ENCODE results near the gene ALDOC. TPM values are rescaled to one million over a fixed set of nuclear protein-coding genes. Genes with fewer than 3 reads are reported as not detected.

The ALDOC gene
- polyA plus RNA-seq, 1 of the 3 experiments (the other 2 are of a cell fraction) = 10.3 TPM

GRCh38 chr17:28524476-28525424 is 51.9 kb downstream of the ALDOC start:
- ChIA-PET POLR2A (no interaction called here), CTCF (interaction anchor here (1.0 kb wide), 1 partner anchor 16 kb away, joined by 3 read pairs; no protein-coding TSS in a partner anchor)
- no peaks in the 10 kb centered on the region for H3K9me3 ChIP-seq
- H3K27me3 ChIP-seq (ENCODE audit: insufficient read depth) = no peaks in the 10 kb centered on the region
- H3K4me3 ChIP-seq (ENCODE audit: low read depth in 2 of 2, low read length in 1 of 2) = no peak overlapping the region
- H3F3A ChIP-seq (replicated peaks; ENCODE audit: insufficient read depth) = no peaks in the 10 kb centered on the region
- WGBS (ENCODE audit: low lambda C conversion rate) = 76% methylated on average over 22 of the region's 25 CpGs
- H3K9me2 ChIP-seq = no peaks in the 10 kb centered on the region
- H2AFZ ChIP-seq (ENCODE audit: low read depth) = no peak overlapping the region
- H3K27ac ChIP-seq (ENCODE audit: low read depth in 2 of 2, low read length in 1 of 2) = no peak overlapping the region
- DNase-seq = no peak
- TF ChIP-seq ZBTB33 (IDR thresholded peaks at IDR 0.05; ENCODE audit: borderline replicate concordance, low read depth) (no peak), CTCF (IDR thresholded peaks at IDR 0.05) (no peak)
- H3K36me3 ChIP-seq (replicated peaks in 1 of 2; ENCODE audit: control insufficient read depth in 1 of 2, insufficient read depth in 2 of 2, low read length in 1 of 2) = no peaks in the 10 kb centered on the region
- H4K20me1 ChIP-seq (ENCODE audit: insufficient read depth) = no peaks in the 10 kb centered on the region
- peaks cover 0 to 6% of the 10 kb centered on the region in 2 experiments; a peak in 1 of 4 replicates for H3K4me1 ChIP-seq (ENCODE audit: control insufficient read depth in 1 of 2, insufficient read depth in 2 of 2, low read depth in 1 of 2, low read length in 1 of 2)
- no peak overlapping the region for H3K9ac ChIP-seq
- no peak overlapping the region for H3K4me2 ChIP-seq
- H3K79me2 ChIP-seq (ENCODE audit: insufficient read depth) = no peaks in the 10 kb centered on the region

GRCh38 chr17:28523876-28524275 is 52.8 kb downstream of the ALDOC start:
- no peak for DNase-seq
- Histone ChIP-seq H3K4me1 (ENCODE audit: control insufficient read depth in 1 of 2, insufficient read depth in 2 of 2, low read depth in 1 of 2, low read length in 1 of 2) (peaks cover 0 to 6% of the 10 kb centered on the region in 2 experiments; a peak in 1 of 4 replicates), H3K27me3 (ENCODE audit: insufficient read depth) (no peaks in the 10 kb centered on the region), H3K79me2 (ENCODE audit: insufficient read depth) (no peaks in the 10 kb centered on the region), H3F3A (replicated peaks; ENCODE audit: insufficient read depth) (no peaks in the 10 kb centered on the region), H3K4me2 (no peak overlapping the region), H4K20me1 (ENCODE audit: insufficient read depth) (no peaks in the 10 kb centered on the region), H3K9ac (no peak overlapping the region), H3K36me3 (replicated peaks in 1 of 2; ENCODE audit: control insufficient read depth in 1 of 2, insufficient read depth in 2 of 2, low read length in 1 of 2) (no peaks in the 10 kb centered on the region), H3K4me3 (ENCODE audit: low read depth in 2 of 2, low read length in 1 of 2) (no peak overlapping the region), H2AFZ (ENCODE audit: low read depth) (no peak overlapping the region), H3K9me2 (no peaks in the 10 kb centered on the region), H3K27ac (ENCODE audit: low read depth in 2 of 2, low read length in 1 of 2) (no peak overlapping the region), H3K9me3 (no peaks in the 10 kb centered on the region)
- POLR2A ChIA-PET = no interaction called here
- WGBS (ENCODE audit: low lambda C conversion rate) = 78% methylated on average over 10 of the region's 15 CpGs
- TF ChIP-seq RXRA (IDR thresholded peaks at IDR 0.05; ENCODE audit: borderline replicate concordance, low read depth) (no peak), EZH2phosphoT487 (IDR thresholded peaks at IDR 0.05; ENCODE audit: borderline replicate concordance, low read depth) (no peak), SIN3A (IDR thresholded peaks at IDR 0.05; ENCODE audit: borderline replicate concordance, low read depth, low read length) (no peak), FOSL2 (IDR thresholded peaks at IDR 0.05; ENCODE audit: borderline replicate concordance, low read depth) (no peak)
- CTCF ChIA-PET = no interaction called here

Data from SK-N-SH (cell line).